H1 (cell line): ENCODE data around the gene SLC6A20. TPM values are rescaled to one million over a fixed set of nuclear protein-coding genes. Genes with fewer than 3 reads are reported as not detected.

Source experiments
- CBX5 ChIP-seq: fragments of 300-800, 300-1000 bp; sonication (generic); IDR thresholded peaks from 2 replicates; pipeline ENCODE4 v1.7.1; 2016; ENCODE audit warnings: antibody characterized with exemption, low read length, low read depth
- EGR1 ChIP-seq: IDR thresholded peaks from 2 replicates; pipeline ENCODE4 v1.6.1; 2011; ENCODE audit warnings: low read depth, low read length, borderline replicate concordance
- EP300 ChIP-seq, 2 experiments: IDR thresholded peaks; 1 replicate in 1 of 2; 2 replicates in 1 of 2; pipeline ENCODE4 v1.6.1; 2011 to 2012; ENCODE audit warnings: low read depth in 2 of 2, low read length in 2 of 2, mild to moderate bottlenecking in 2 of 2, borderline replicate concordance in 1 of 2, inconsistent platforms in 1 of 2, moderate library complexity in 1 of 2
- EZH2 ChIP-seq: fragments of 200-600 bp; sonication (generic); IDR thresholded peaks from 2 replicates; pipeline ENCODE4 v1.7.1; 2012; ENCODE audit warnings: low read depth, mild to moderate bottlenecking, moderate library complexity, low read length, inconsistent platforms; ENCODE audit not compliant: severe bottlenecking
- MAFK ChIP-seq: IDR thresholded peaks from 2 replicates; pipeline ENCODE4 v1.6.1; 2012; ENCODE audit warnings: low read depth, mild to moderate bottlenecking, improper control_type of control experiment, low read length
- POLR2A ChIP-seq, 2 experiments: IDR thresholded peaks; 1 replicate in 1 of 2; 2 replicates in 1 of 2; pipeline ENCODE4 v1.6.1; 2011; ENCODE audit warnings: low read depth in 2 of 2, low read length in 2 of 2, mild to moderate bottlenecking in 2 of 2; ENCODE audit errors: control extremely low read depth in 1 of 2
- POU5F1 ChIP-seq: IDR thresholded peaks from 2 replicates; pipeline ENCODE4 v1.6.1; 2011; ENCODE audit warnings: low read depth, mild to moderate bottlenecking, low read length, moderate library complexity
- RAD21 ChIP-seq, 2 experiments: IDR thresholded peaks in 1 of 2; conservative IDR thresholded peaks in 1 of 2; 2 replicates each; pipeline ENCODE4 v1.6.1; 2011; ENCODE audit warnings: low read depth in 2 of 2, low read length in 2 of 2, improper control_type of control experiment in 1 of 2, inconsistent platforms in 1 of 2, mild to moderate bottlenecking in 1 of 2, moderate library complexity in 1 of 2
- RNF2 ChIP-seq: fragments of 200-900, 300-1000 bp; sonication (generic); IDR thresholded peaks from 2 replicates; pipeline ENCODE4 v1.7.1; 2016; ENCODE audit warnings: borderline replicate concordance, low read depth, mild to moderate bottlenecking, antibody characterized with exemption, low read length; ENCODE audit not compliant: poor library complexity, severe bottlenecking; ENCODE audit errors: missing control alignments
- TCF12 ChIP-seq: IDR thresholded peaks from 2 replicates; pipeline ENCODE4 v1.6.1; 2011; ENCODE audit warnings: low read depth, mild to moderate bottlenecking, low read length
- ZNF274 ChIP-seq: IDR thresholded peaks from 2 replicates; pipeline ENCODE4 v1.7.0; 2012; ENCODE audit warnings: low read length, borderline replicate concordance; ENCODE audit errors: extremely low read depth
- polyA plus RNA-seq, 7 experiments: library from polyadenylated mRNA; depleted of rRNA in 3 of 7; stranded (reverse) in 5 of 7; unstranded in 2 of 7; fragments of >200 nt in 5 of 7; fragments of 200-250 nt in 2 of 7; gene quantifications; 1 replicate in 5 of 7; 2 replicates in 1 of 7; 4 replicates in 1 of 7; pipeline versions ENCODE4 v1.2.1 to v1.2.3, GENCODE V29; 2011 to 2013; ENCODE audit warnings: missing spikeins in 2 of 7, mixed read lengths in 2 of 7
- total RNA-seq: library from RNA; stranded (reverse); fragmentation: NEBNext Ultra II Directional; extraction: Animal tissue kit (Norgen Biotek cat#: 25700); gene quantifications from 2 replicates; pipeline ENCODE4 v1.2.1, GENCODE V29; 2021
- TF ChIP-seq, protein P1 (sequence below), 3 experiments: IDR thresholded peaks; 1 replicate in 2 of 3; 2 replicates in 1 of 3; pipeline versions ENCODE4 v1.5.1 to v1.6.1; 2011; ENCODE audit warnings: low read length in 3 of 3, mild to moderate bottlenecking in 3 of 3, inconsistent platforms in 2 of 3, low read depth in 1 of 3, moderate library complexity in 1 of 3; ENCODE audit not compliant: insufficient read depth in 1 of 3; ENCODE audit errors: control extremely low read depth in 1 of 3
- TF ChIP-seq, protein P2 (sequence below): IDR thresholded peaks from 2 replicates; pipeline ENCODE4 v1.6.1; 2011; ENCODE audit warnings: low read depth, mild to moderate bottlenecking, low read length; ENCODE audit not compliant: insufficient read depth

SLC6A20 gene
- total and polyA plus RNA-seq, 2 of the 8 experiments (the other 6 are each of a cell fraction or from before 2014, with no cell fraction given) = 0.05 TPM; not detected in 1

DNA sequence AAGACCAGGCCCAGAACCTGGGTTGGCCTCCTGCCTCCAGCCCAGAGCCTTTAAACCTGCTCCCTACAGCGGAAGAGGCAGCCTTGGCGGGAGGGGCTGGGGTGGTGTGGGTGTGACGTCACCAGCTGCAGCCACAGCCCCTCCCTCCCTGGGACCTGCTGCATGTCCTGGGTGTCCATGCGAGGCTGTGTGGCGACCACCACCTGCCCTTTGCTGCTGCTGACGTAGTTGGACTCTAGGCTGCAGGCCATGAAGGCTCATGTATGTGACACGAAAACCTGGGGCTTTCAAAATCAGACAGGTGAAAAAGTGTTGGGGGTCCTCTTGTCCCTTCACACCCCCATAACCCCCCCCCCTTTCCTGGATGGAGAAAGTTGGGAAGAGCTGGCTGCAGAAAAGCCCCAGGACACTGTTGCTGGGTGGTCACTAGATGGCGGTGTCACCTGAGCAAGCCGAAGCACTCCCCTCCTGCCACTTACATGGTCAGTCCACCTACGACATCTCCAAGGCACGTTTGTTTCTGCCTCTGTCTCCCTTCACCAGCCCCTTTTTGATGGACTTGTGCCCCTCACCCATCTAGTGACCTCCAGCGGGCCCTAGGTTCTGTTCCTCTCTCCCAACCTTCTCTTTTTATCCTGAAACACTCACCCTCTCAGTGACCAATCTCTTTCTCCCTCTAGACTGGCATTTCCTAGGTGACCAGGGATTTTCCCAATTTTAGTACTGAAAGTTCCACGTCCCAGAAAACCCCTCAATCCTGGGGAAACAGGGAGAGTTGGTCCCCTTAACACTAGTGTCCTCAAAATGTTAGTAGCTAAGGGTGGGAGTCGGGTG, 35.2 kb downstream of the SLC6A20 start (continued):
- TF ChIP-seq, protein P1, sequence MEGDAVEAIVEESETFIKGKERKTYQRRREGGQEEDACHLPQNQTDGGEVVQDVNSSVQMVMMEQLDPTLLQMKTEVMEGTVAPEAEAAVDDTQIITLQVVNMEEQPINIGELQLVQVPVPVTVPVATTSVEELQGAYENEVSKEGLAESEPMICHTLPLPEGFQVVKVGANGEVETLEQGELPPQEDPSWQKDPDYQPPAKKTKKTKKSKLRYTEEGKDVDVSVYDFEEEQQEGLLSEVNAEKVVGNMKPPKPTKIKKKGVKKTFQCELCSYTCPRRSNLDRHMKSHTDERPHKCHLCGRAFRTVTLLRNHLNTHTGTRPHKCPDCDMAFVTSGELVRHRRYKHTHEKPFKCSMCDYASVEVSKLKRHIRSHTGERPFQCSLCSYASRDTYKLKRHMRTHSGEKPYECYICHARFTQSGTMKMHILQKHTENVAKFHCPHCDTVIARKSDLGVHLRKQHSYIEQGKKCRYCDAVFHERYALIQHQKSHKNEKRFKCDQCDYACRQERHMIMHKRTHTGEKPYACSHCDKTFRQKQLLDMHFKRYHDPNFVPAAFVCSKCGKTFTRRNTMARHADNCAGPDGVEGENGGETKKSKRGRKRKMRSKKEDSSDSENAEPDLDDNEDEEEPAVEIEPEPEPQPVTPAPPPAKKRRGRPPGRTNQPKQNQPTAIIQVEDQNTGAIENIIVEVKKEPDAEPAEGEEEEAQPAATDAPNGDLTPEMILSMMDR (IDR thresholded peaks at IDR 0.05; ENCODE audit: control extremely low read depth in 1 of 3, insufficient read depth in 1 of 3, low read depth in 1 of 3, low read length in 3 of 3) = peak; percentile 81 to 93 (median 93)
- TF ChIP-seq EP300 (IDR thresholded peaks at IDR 0.05; ENCODE audit: borderline replicate concordance in 1 of 2, low read depth in 2 of 2, low read length in 2 of 2) (no peak), RNF2 (no peak), EZH2 (no peak), TCF12 (no peak), EGR1 (no peak), CBX5 (no peak), MAFK (no peak), RAD21 (IDR thresholded peaks at IDR 0.05 in 1 of 2, conservative IDR thresholded peaks at IDR 0.05 in 1 of 2; ENCODE audit: low read depth in 2 of 2, low read length in 2 of 2) (peak; percentile 83 to 89), ZNF274 (no peak), POLR2A (IDR thresholded peaks at IDR 0.05; ENCODE audit: control extremely low read depth in 1 of 2, low read depth in 2 of 2, low read length in 2 of 2) (no peak), POU5F1 (no peak)
- TF ChIP-seq, protein P2, sequence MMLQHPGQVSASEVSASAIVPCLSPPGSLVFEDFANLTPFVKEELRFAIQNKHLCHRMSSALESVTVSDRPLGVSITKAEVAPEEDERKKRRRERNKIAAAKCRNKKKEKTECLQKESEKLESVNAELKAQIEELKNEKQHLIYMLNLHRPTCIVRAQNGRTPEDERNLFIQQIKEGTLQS = no peak
